Endothelial cell of umbilical vein (primary cell): ENCODE results near the gene SKAP1. TPM values are rescaled to one million over a fixed set of nuclear protein-coding genes. Genes with fewer than 3 reads are reported as not detected.

Experiments
- BruUV-seq: library from RNA; stranded (reverse); fragments of 400-500 nt; replicated peaks from 2 replicates; lab custom pipeline; 2021; lab: Mats Ljungman, UMichigan
- CTCF ChIA-PET: fragments of 300-600, 350-600 bp; sonication (Branson Sonifier 250); formaldehyde crosslinking; loops from one replicate; lab custom pipeline; 2021; ENCODE audit warnings: antibody characterized with exemption, inconsistent platforms; lab: Charles Lee
- POLR2A ChIA-PET: fragments of 300-600, 350-600 bp; sonication (Branson Sonifier 250); formaldehyde crosslinking; loops from one replicate; lab custom pipeline; 2021; ENCODE audit warnings: antibody characterized with exemption, inconsistent platforms; lab: Charles Lee
- DNase-seq: peaks from one replicate; pipeline ENCODE4 v3.0.0-alpha.2; 2011; ENCODE audit warnings: low read depth, low spot score
- FAIRE-seq: peaks from 2 replicates; lab custom pipeline; 2011; peaks lifted over from hg19 to GRCh38; lab: Jason Lieb, UNC
- H2AFZ ChIP-seq: 2 replicates; pipeline ENCODE4 v1.6.0; 2012; ENCODE audit warnings: low read depth, low read length, control low read depth, inconsistent platforms
- H3K27ac ChIP-seq: 2 replicates; pipeline ENCODE4 v1.5.1; 2011; ENCODE audit warnings: low read depth, mild to moderate bottlenecking, control low read depth, low read length, moderate library complexity; ENCODE audit not compliant: insufficient read depth
- H3K27me3 ChIP-seq, 2 experiments: 2 replicates each; pipeline versions ENCODE4 v1.6.0 to v1.6.1; 2011; ENCODE audit warnings: low read length in 2 of 2, mixed read lengths in 1 of 2; ENCODE audit not compliant: control insufficient read depth in 2 of 2, insufficient read depth in 2 of 2
- H3K36me3 ChIP-seq, 2 experiments: 2 replicates in 1 of 2; 3 replicates in 1 of 2; pipeline ENCODE4 v1.5.1; 2011; ENCODE audit warnings: low read length in 2 of 2, mild to moderate bottlenecking in 1 of 2, moderate library complexity in 1 of 2; ENCODE audit not compliant: control insufficient read depth in 2 of 2, insufficient read depth in 2 of 2; ENCODE audit errors: extremely low read depth in 1 of 2
- H3K4me1 ChIP-seq: 3 replicates; pipeline ENCODE4 v1.5.1; 2011; ENCODE audit warnings: mild to moderate bottlenecking, low read length; ENCODE audit not compliant: control insufficient read depth, insufficient read depth; ENCODE audit errors: extremely low read depth
- H3K4me2 ChIP-seq: 2 replicates; pipeline ENCODE4 v1.6.1; 2011; ENCODE audit warnings: low read length, control low read depth, mixed read lengths; ENCODE audit not compliant: insufficient read depth
- H3K4me3 ChIP-seq, 3 experiments: fragments of 200-600 bp in 1 of 3; sonication (generic), shearing (Covaris generic) in 1 of 3; replicated peaks in 1 of 3; 2 replicates each; pipeline ENCODE4 v1.5.1; 2011 to 2016; ENCODE audit warnings: control low read depth in 3 of 3, low read length in 3 of 3, mild to moderate bottlenecking in 2 of 3, inconsistent platforms in 1 of 3, low read depth in 1 of 3, moderate library complexity in 1 of 3; ENCODE audit not compliant: insufficient read depth in 1 of 3
- H3K79me2 ChIP-seq: 2 replicates; pipeline ENCODE4 v1.6.0; 2012; ENCODE audit warnings: low read length, inconsistent platforms; ENCODE audit not compliant: control insufficient read depth, insufficient read depth
- H3K9ac ChIP-seq: replicated peaks from 2 replicates; pipeline ENCODE3; 2011; ENCODE audit warnings: low read length, control low read depth; ENCODE audit not compliant: insufficient read depth; ENCODE audit errors: extremely low read depth
- H3K9me1 ChIP-seq: replicated peaks from 3 replicates; pipeline ENCODE4 v1.6.0; 2011; ENCODE audit warnings: mild to moderate bottlenecking, low read length; ENCODE audit not compliant: control insufficient read depth, insufficient read depth; ENCODE audit errors: extremely low read depth
- H3K9me3 ChIP-seq: replicated peaks from 2 replicates; pipeline ENCODE4 v1.5.1; 2012; ENCODE audit warnings: low read length, inconsistent platforms; ENCODE audit not compliant: control insufficient read depth, insufficient read depth
- H4K20me1 ChIP-seq: replicated peaks from 2 replicates; pipeline ENCODE3; 2011; ENCODE audit warnings: mild to moderate bottlenecking, low read length; ENCODE audit not compliant: control insufficient read depth, insufficient read depth; ENCODE audit errors: extremely low read depth
- CTCF ChIP-seq, 2 donors: IDR thresholded peaks; 1 replicate in 1 of 2; 2 replicates in 1 of 2; pipeline ENCODE4 v1.5.1; 2011; ENCODE audit warnings: low read length in 2 of 2, mild to moderate bottlenecking in 2 of 2, moderate library complexity in 2 of 2, control low read depth in 1 of 2, inconsistent platforms in 1 of 2, low read depth in 1 of 2; ENCODE audit not compliant: insufficient read depth in 1 of 2; ENCODE audit errors: extremely low read depth in 1 of 2
- EZH2 ChIP-seq: IDR thresholded peaks from 2 replicates; pipeline ENCODE4 v1.6.1; 2012; ENCODE audit warnings: borderline replicate concordance, low read depth, mild to moderate bottlenecking, moderate library complexity, low read length, inconsistent platforms; ENCODE audit not compliant: severe bottlenecking
- FOS ChIP-seq: IDR thresholded peaks from 2 replicates; pipeline ENCODE4 v1.6.1; 2011; ENCODE audit warnings: mild to moderate bottlenecking, low read length, moderate library complexity, borderline replicate concordance; ENCODE audit not compliant: insufficient read depth
- GATA2 ChIP-seq: IDR thresholded peaks from 2 replicates; pipeline ENCODE4 v1.7.0; 2011; ENCODE audit warnings: low read depth, mild to moderate bottlenecking, moderate library complexity, mixed read lengths, low read length; ENCODE audit not compliant: insufficient read length, insufficient read depth
- JUN ChIP-seq: IDR thresholded peaks from 2 replicates; pipeline ENCODE4 v1.6.1; 2011; ENCODE audit warnings: borderline replicate concordance, low read depth; ENCODE audit not compliant: insufficient read length, insufficient read depth
- MAX ChIP-seq: IDR thresholded peaks from 2 replicates; pipeline ENCODE4 v1.6.1; 2011; ENCODE audit not compliant: insufficient read depth, insufficient read length
- MYC ChIP-seq: IDR thresholded peaks from one replicate; pipeline ENCODE4 v1.6.1; 2011; ENCODE audit warnings: mild to moderate bottlenecking, low read depth, low read length
- POLR2A ChIP-seq: IDR thresholded peaks from 2 replicates; pipeline ENCODE4 v1.6.1; 2012; ENCODE audit warnings: low read depth, mild to moderate bottlenecking, control low read depth, low read length
- POLR2AphosphoS5 ChIP-seq: IDR thresholded peaks from 2 replicates; pipeline ENCODE4 v1.6.1; 2012; ENCODE audit warnings: low read depth, mild to moderate bottlenecking, control low read depth, low read length, moderate library complexity; ENCODE audit not compliant: insufficient read depth
- dilution Hi-C: fragments of 300-500 bp; cut with MboI; formaldehyde crosslinking; loops from one replicate; pipeline ENCODE4 v1.15.0; 2019; ENCODE audit warnings: low sequenced_read_pairs; ENCODE audit not compliant: extremely low pct_ligation_motif_present
- intact Hi-C: fragments of 100-400 bp; cut with micrococcal nuclease; formaldehyde crosslinking; loops from one replicate; pipeline ENCODE4 v1.10.0; 2022
- polyA plus RNA-seq, 4 experiments: library from polyadenylated mRNA; depleted of rRNA in 3 of 4; stranded (reverse) in 3 of 4; unstranded in 1 of 4; fragments of >200 nt; gene quantifications; 2 replicates each; pipeline versions ENCODE4 v1.2.1 to v1.2.3, GENCODE V29; 2011 to 2012; ENCODE audit warnings: missing spikeins in 1 of 4
- total RNA-seq: library from RNA; stranded (reverse); gene quantifications from 2 replicates; pipeline ENCODE4 v1.2.3, GENCODE V29; 2021

The SKAP1 gene
- total and polyA plus RNA-seq, 2 donors (not counting 3 experiments of a cell fraction or from before 2014, with no cell fraction given): 0.75 TPM; not detected in 1

- Histone ChIP-seq H2AFZ (no peak overlapping the region), H3K9me3 (no peaks in the 10 kb centered on the region), H4K20me1 (no peaks in the 10 kb centered on the region), H3K27ac (no peak overlapping the region), H3K4me3 (no peak overlapping the region), H3K4me2 (no peak overlapping the region), H3K4me1 (peaks cover 16% of the 10 kb centered on the region), H3K27me3 (peaks cover 42 to 50% of the 10 kb centered on the region in 2 experiments), H3K9me1 (no peaks in the 10 kb centered on the region), H3K9ac (no peak overlapping the region), H3K79me2 (no peaks in the 10 kb centered on the region), H3K36me3 (no peaks in the 10 kb centered on the region)
- DNase-seq: no peak
- ChIA-PET POLR2A (interaction anchor here (0.7 kb wide), 1 partner anchor 54 kb away, joined by 5 read pairs; no protein-coding TSS in a partner anchor), CTCF (interaction anchor here (0.7 to 2.3 kb wide), 5 partner anchors 47 to 201 kb away, joined by 3 to 10 read pairs (median 3); no protein-coding TSS in a partner anchor)
- intact Hi-C loops (loop anchor here (5.0 kb wide), 1 partner anchor 47 kb away; no protein-coding TSS in a partner anchor), dilution Hi-C loops (no loop called here)
- no TSS peak for BruUV-seq
- TF ChIP-seq POLR2AphosphoS5 (no peak), FOS (no peak), GATA2 (no peak), POLR2A (no peak), CTCF (IDR thresholded peaks at IDR 0.05; ENCODE audit: extremely low read depth in 1 of 2, insufficient read depth in 1 of 2, low read depth in 1 of 2, low read length in 2 of 2) (no peak), MAX (no peak), MYC (no peak), EZH2 (no peak), JUN (no peak)
- no peak for FAIRE-seq
Measured at GRCh38 chr17:48409607-48410006, 20.4 kb downstream of the SKAP1 start.
